Endothelial cell of umbilical vein (primary cell): ENCODE results near the gene RAB21.

Experiments used
- CTCF ChIP-seq, 2 donors: IDR thresholded peaks; 1 replicate in 1 of 2; 2 replicates in 1 of 2; pipeline ENCODE4 v1.5.1; 2011; ENCODE audit warnings: low read length in 2 of 2, mild to moderate bottlenecking in 2 of 2, moderate library complexity in 2 of 2, control low read depth in 1 of 2, inconsistent platforms in 1 of 2, low read depth in 1 of 2; ENCODE audit not compliant: insufficient read depth in 1 of 2; ENCODE audit errors: extremely low read depth in 1 of 2
- EZH2 ChIP-seq: IDR thresholded peaks from 2 replicates; pipeline ENCODE4 v1.6.1; 2012; ENCODE audit warnings: borderline replicate concordance, low read depth, mild to moderate bottlenecking, moderate library complexity, low read length, inconsistent platforms; ENCODE audit not compliant: severe bottlenecking
- POLR2A ChIP-seq: IDR thresholded peaks from 2 replicates; pipeline ENCODE4 v1.6.1; 2012; ENCODE audit warnings: low read depth, mild to moderate bottlenecking, control low read depth, low read length
- POLR2AphosphoS5 ChIP-seq: IDR thresholded peaks from 2 replicates; pipeline ENCODE4 v1.6.1; 2012; ENCODE audit warnings: low read depth, mild to moderate bottlenecking, control low read depth, low read length, moderate library complexity; ENCODE audit not compliant: insufficient read depth
- TF ChIP-seq, protein P1 (sequence below): IDR thresholded peaks from 2 replicates; pipeline ENCODE4 v1.6.1; 2011; ENCODE audit not compliant: insufficient read depth, insufficient read length

DNA sequence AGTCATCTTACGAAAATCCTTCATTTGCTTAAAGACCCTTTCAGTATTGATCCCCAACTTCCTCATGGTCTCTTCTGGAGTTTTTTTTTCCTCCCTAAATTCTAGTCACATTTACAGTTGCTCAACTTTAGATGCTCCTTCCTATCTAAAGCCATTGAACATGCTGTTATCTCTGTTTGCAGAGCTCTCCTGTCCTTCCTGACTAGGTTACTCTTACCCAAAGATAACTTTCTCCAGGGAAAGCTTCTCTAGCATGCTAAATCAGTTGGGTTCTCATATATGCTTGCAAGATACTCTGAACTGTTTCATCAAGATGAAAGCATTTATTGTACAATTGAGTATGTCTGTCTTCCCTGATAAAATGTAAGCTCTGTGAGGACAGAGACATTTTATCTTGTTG lies 1.8 kb upstream of the RAB21 start:
- TF ChIP-seq, protein P1, sequence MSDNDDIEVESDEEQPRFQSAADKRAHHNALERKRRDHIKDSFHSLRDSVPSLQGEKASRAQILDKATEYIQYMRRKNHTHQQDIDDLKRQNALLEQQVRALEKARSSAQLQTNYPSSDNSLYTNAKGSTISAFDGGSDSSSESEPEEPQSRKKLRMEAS, result no peak
- TF ChIP-seq POLR2AphosphoS5, result no peak
- no peak for TF ChIP-seq EZH2
- no peak for TF ChIP-seq CTCF (IDR thresholded peaks at IDR 0.05; ENCODE audit: extremely low read depth in 1 of 2, insufficient read depth in 1 of 2, low read depth in 1 of 2, low read length in 2 of 2)
- TF ChIP-seq POLR2A, result no peak
